ENCODE measurements around the gene FGL2. TPM values are rescaled to one million over a fixed set of nuclear protein-coding genes. Genes with fewer than 3 reads are reported as not detected.
A peak's percentile ranks its signal among the peaks of the same experiment; 100 is the strongest.
"Not testable (repeated sequence)": the region's sequence is repeated elsewhere in the genome, so short reads cannot be mapped to it uniquely, and the experiment has no call there.

Gene FGL2
- total RNA-seq, 1 donor: 39.3 TPM

- H3K4me3 ChIP-seq (ENCODE audit: low read depth, low read length): no peak overlapping the region
- TF ChIP-seq, protein P1, sequence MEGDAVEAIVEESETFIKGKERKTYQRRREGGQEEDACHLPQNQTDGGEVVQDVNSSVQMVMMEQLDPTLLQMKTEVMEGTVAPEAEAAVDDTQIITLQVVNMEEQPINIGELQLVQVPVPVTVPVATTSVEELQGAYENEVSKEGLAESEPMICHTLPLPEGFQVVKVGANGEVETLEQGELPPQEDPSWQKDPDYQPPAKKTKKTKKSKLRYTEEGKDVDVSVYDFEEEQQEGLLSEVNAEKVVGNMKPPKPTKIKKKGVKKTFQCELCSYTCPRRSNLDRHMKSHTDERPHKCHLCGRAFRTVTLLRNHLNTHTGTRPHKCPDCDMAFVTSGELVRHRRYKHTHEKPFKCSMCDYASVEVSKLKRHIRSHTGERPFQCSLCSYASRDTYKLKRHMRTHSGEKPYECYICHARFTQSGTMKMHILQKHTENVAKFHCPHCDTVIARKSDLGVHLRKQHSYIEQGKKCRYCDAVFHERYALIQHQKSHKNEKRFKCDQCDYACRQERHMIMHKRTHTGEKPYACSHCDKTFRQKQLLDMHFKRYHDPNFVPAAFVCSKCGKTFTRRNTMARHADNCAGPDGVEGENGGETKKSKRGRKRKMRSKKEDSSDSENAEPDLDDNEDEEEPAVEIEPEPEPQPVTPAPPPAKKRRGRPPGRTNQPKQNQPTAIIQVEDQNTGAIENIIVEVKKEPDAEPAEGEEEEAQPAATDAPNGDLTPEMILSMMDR (IDR thresholded peaks at IDR 0.05; ENCODE audit: insufficient read depth, low read length): no peak
- DNase-seq (ENCODE audit: low read depth): peak; percentile 74
These were observed 26.8 kb upstream of the FGL2 start for GRCh38 chr7:77226357-77226839.

DNA sequence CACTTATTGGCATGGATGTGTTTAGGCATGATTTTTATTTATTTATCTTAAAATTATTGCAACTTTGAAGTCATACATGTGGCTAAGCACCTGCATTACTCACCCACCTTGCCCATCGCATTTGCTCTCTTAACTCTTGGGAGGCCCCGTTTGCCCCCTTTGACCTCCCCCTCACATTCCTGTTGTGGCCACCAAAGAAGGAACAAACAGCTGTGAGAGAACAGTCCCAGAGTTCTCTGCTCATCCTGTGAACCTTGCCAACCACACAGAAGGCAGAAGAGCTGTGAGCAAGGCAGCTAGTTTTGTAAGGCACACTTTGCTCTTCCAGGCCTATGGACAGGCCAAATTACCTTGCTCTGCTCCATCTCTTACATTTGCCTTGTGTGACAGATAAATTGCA is 23.6 kb upstream of the FGL2 start:
- no peak overlapping the region for H3K4me3 ChIP-seq (ENCODE audit: low read depth, low read length)
- DNase-seq (ENCODE audit: low read depth): no peak
- TF ChIP-seq, protein P1 (IDR thresholded peaks at IDR 0.05; ENCODE audit: insufficient read depth, low read length): no peak

GRCh38 chr7:77222819-77223218 is 23.2 kb upstream of the FGL2 start:
- DNase-seq (ENCODE audit: low read depth): no peak
- H3K4me3 ChIP-seq (ENCODE audit: low read depth, low read length): no peak overlapping the region
- TF ChIP-seq, protein P1 (IDR thresholded peaks at IDR 0.05; ENCODE audit: insufficient read depth, low read length): no peak

- H3K4me3 ChIP-seq (ENCODE audit: low read depth, low read length): no peak overlapping the region
- TF ChIP-seq, protein P1 (IDR thresholded peaks at IDR 0.05; ENCODE audit: insufficient read depth, low read length): no peak
- DNase-seq (ENCODE audit: low read depth): no peak
These were observed 22.4 kb upstream of the FGL2 start for GRCh38 chr7:77222065-77222464.

GRCh38 chr7:77219701-77220331 is 20.2 kb upstream of the FGL2 start:
- H3K4me3 ChIP-seq (ENCODE audit: low read depth, low read length): not testable (repeated sequence)

GRCh38 chr7:77217474-77218185 is 18.0 kb upstream of the FGL2 start:
- TF ChIP-seq, protein P1 (IDR thresholded peaks at IDR 0.05; ENCODE audit: insufficient read depth, low read length): no peak
- H3K4me3 ChIP-seq (ENCODE audit: low read depth, low read length): no peak overlapping the region
- DNase-seq (ENCODE audit: low read depth): no peak

More at GRCh38 chr7:77219701-77220331, 20.2 kb upstream of the FGL2 start:
- DNase-seq (ENCODE audit: low read depth): not testable (repeated sequence)

DNA sequence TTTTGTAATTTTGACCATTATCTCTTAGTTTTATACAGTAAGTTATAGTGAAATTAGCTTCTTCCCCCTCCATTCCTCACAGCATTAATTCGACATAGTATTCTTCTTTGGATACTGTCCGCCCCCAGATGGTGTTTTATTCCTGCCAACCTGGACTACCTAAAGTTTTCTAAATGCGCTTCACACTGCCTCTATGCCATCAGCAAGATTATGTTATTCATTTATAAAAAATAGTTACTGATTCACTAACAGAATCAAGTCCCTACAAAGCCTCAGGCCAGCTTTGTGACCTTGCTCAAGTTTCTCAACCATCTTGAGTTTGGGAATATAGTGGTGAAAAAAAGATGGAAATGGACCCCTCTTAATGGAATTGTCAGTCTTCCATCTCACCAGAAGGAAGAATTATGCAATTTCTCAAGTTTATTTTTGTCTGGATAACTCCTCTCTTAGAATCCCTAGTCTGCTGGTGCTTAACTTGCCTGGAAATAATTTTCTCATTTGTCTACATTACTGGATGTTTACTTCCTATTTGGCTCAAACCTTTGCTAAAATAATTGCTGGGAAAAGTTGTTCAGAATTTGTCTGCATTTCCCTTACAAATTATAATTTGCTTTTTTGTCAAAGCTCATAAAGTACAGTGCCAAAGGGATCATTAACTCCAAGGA is 16.7 kb upstream of the FGL2 start:
- TF ChIP-seq, protein P1 (IDR thresholded peaks at IDR 0.05; ENCODE audit: insufficient read depth, low read length): no peak
- no peak overlapping the region for H3K4me3 ChIP-seq (ENCODE audit: low read depth, low read length)
- no peak for DNase-seq (ENCODE audit: low read depth)
